GM12892 (cell line): ENCODE results near the gene CLEC2D.
A peak's percentile ranks its signal among the peaks of the same experiment; 100 is the strongest.

Source experiments
- DNase-seq: peaks from one replicate; pipeline ENCODE4 v3.0.0; 2011; ENCODE audit not compliant: insufficient read length
- FAIRE-seq: peaks from 2 replicates; lab custom pipeline; 2011; peaks lifted over from hg19 to GRCh38; lab: Jason Lieb, UNC
- POLR2A ChIP-seq: IDR thresholded peaks from 2 replicates; pipeline ENCODE4 v1.6.1; 2011; ENCODE audit warnings: low read depth, low read length, control low read depth
- POLR2AphosphoS5 ChIP-seq: IDR thresholded peaks from 2 replicates; pipeline ENCODE4 v1.6.1; 2011; ENCODE audit warnings: low read depth, low read length, control low read depth
- TAF1 ChIP-seq: IDR thresholded peaks from 2 replicates; pipeline ENCODE4 v1.6.1; 2011; ENCODE audit warnings: low read depth, mild to moderate bottlenecking, control low read depth, low read length, borderline replicate concordance

CLEC2D gene

GRCh38 chr12:9719790-9720189, 50.3 kb downstream of the CLEC2D start:
- TF ChIP-seq TAF1 (no peak), POLR2AphosphoS5 (peak; percentile 74), POLR2A (peak; percentile 61)
- FAIRE-seq = peak; percentile 94
- no peak for DNase-seq

- TF ChIP-seq POLR2A = no peak
- TF ChIP-seq TAF1 = no peak
- peak; percentile 31; the same call in 1 of the 2 replicates for TF ChIP-seq POLR2AphosphoS5
- peak; percentile 80 for FAIRE-seq
- no peak for DNase-seq
Measured at GRCh38 chr12:9721394-9722092, 52.0 kb downstream of the CLEC2D start.

GRCh38 chr12:9724023-9724422, 54.5 kb downstream of the CLEC2D start:
- FAIRE-seq (peak; percentile 44), DNase-seq (no peak)
- no peak for TF ChIP-seq POLR2AphosphoS5
- no peak for TF ChIP-seq TAF1
- no peak for TF ChIP-seq POLR2A

GRCh38 chr12:9725213-9725870, 55.8 kb downstream of the CLEC2D start:
- FAIRE-seq (no peak), DNase-seq (no peak)
- TF ChIP-seq POLR2A (no peak), POLR2AphosphoS5 (no peak), TAF1 (no peak)

GRCh38 chr12:9727813-9728212, 58.3 kb downstream of the CLEC2D start:
- DNase-seq = no peak
- FAIRE-seq = no peak
- TF ChIP-seq POLR2A (no peak), POLR2AphosphoS5 (no peak), TAF1 (no peak)

- DNase-seq = no peak
- TF ChIP-seq POLR2AphosphoS5 (no peak), TAF1 (no peak), POLR2A (no peak)
- no peak for FAIRE-seq
Measured at GRCh38 chr12:9729082-9729481, 59.6 kb downstream of the CLEC2D start.

- TF ChIP-seq POLR2A = no peak
- TF ChIP-seq TAF1 = no peak
- TF ChIP-seq POLR2AphosphoS5 = no peak
- DNase-seq (no peak), FAIRE-seq (peak; percentile 61)
Measured at GRCh38 chr12:9730011-9730410, 60.5 kb downstream of the CLEC2D start.

- FAIRE-seq (peak; percentile 87), DNase-seq (no peak)
- no peak for TF ChIP-seq TAF1
- TF ChIP-seq POLR2A = 0 out of 2 replicates have a peak, but pooled peaks have one; percentile 13
- 0 out of 2 replicates have a peak, but pooled peaks have one; percentile 28 for TF ChIP-seq POLR2AphosphoS5
Measured at GRCh38 chr12:9730591-9730990, 61.1 kb downstream of the CLEC2D start.

GRCh38 chr12:9731393-9731792, 61.9 kb downstream of the CLEC2D start:
- FAIRE-seq = peak; percentile 51
- no peak for DNase-seq
- TF ChIP-seq POLR2AphosphoS5 (no peak), TAF1 (no peak), POLR2A (no peak)

GRCh38 chr12:9731797-9732196, 62.3 kb downstream of the CLEC2D start:
- FAIRE-seq (peak; percentile 84), DNase-seq (no peak)
- TF ChIP-seq TAF1 (no peak), POLR2A (no peak), POLR2AphosphoS5 (no peak)

GRCh38 chr12:9732921-9733461, 63.5 kb downstream of the CLEC2D start, which contains the start of gene CLECL1:
TSS of gene CLECL1 (minus strand) at chr12:9733097.
- FAIRE-seq (peak; percentile 89), DNase-seq (no peak)
- TF ChIP-seq POLR2A = peak; percentile 66
- TF ChIP-seq POLR2AphosphoS5 = peak; percentile 78
- no peak for TF ChIP-seq TAF1

- TF ChIP-seq TAF1 (no peak), POLR2AphosphoS5 (no peak), POLR2A (no peak)
- DNase-seq (no peak), FAIRE-seq (peak; percentile 86)
Measured at GRCh38 chr12:9735601-9736000, 66.1 kb downstream of the CLEC2D start.
